HG03045 (cell line): ENCODE data around the gene CDHR2.
"Not testable (repeated sequence)": the region's sequence is repeated elsewhere in the genome, so short reads cannot be mapped to it uniquely, and the experiment has no call there.

ENCODE experiments used
- ATAC-seq: cut with Tn5 transposase; IDR thresholded peaks from one replicate; pipeline ENCODE4 v1.9.1; 2021; ENCODE audit warnings: mild to moderate bottlenecking, moderate library complexity; ENCODE audit not compliant: unreplicated experiment

Gene CDHR2

DNA sequence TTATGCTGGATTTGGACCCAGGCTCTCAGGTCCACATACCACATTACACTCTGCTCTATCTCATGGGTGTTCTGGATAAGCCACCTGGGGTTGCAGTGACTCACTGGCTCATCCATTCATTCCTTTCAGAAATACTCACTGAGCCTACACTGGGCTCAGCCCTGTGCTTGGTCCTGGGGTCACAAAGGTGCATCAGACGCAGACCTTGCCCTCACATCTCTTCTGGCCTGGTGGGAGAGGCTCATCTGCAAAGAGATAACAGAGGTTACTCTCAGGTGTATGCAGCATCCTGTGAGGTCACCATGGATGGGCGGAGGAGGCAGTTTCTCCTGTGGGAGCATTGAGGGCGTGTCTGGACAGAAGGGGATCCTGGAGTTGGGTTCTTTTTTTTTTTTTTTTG lies 12.1 kb downstream of the CDHR2 start:
- no peak for ATAC-seq

DNA sequence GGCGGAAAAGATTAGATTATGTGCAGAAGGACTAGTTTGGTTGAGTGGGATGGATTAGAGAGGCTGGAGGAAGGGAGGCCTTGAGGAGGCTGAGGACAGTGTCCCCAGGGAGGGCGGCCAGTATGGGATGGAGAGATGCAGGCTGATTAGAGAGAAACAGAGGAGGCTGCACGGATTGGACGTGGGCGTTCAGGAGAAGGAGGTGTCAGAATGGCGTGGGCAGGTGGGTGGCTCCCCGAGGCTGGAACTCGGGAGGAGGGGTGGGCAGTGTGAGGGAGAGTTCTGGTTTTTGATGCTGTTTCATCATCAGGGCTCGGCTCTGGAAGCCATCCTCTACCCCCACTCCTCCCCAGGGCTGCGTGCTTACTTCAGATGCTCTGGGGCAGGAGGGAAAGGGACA lies 13.0 kb downstream of the CDHR2 start:
- ATAC-seq: no peak

DNA sequence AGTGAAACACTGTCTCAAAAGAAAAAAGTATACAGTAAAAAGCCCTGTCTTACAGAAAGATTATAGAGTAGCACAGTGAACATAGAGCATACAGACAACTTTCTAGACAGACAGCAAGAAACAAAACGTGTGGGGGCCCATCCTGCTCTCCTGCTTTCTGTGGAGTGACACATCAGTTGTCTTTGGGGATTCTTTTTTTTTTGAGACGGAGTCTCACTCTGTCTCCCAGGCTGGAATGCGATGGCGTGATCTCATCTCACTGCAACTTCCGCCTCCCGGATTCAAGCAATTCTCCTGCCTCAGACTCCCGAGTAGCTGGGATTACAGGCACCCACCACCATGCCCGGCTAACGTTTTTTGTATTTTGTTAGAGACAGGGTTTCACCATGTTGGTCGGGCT lies 14.9 kb downstream of the CDHR2 start:
- no peak for ATAC-seq

DNA sequence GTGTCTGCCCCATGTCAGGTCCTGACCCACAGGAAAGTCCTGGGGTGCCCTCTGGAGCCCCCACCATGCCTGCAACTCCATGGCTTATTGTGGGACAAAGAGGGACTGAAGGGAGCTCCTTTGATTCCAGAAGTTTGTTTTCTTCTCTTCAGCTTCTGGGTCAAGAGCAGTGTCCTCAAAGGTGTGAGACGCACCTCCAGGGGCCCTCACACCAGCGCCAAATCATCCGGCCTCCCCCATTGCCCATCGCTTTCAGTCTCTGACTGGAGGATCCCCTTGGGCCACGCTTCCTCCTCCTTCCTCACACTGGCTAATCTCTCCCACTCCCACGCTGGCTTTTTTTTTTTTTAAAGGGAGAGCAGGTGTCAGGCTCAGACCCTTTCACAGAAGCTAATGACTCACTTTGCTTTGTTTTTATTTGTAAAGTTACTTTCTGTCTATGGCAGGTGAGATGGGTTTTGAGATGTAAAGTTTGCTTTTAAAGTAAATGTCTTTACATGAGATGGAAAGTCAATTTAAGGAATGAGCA lies 16.7 kb downstream of the CDHR2 start:
- no peak for ATAC-seq

DNA sequence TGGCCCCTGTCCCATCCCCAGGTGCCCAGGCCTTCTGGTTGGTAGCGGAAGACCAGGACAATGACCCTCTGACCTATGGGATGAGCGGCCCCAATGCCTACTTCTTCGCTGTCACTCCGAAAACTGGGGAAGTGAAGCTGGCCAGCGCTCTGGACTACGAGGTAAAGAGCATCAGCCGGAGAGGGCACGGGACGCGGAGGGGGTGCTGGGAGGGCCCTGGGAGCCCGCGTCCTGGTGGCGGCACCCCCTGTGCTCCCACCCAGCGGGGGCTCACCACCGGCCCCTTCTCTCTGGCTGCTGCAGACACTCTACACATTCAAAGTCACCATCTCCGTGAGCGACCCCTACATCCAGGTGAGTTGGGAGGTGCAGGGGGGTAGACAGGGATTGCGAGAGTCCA lies 19.5 kb downstream of the CDHR2 start:
- no peak for ATAC-seq

DNA sequence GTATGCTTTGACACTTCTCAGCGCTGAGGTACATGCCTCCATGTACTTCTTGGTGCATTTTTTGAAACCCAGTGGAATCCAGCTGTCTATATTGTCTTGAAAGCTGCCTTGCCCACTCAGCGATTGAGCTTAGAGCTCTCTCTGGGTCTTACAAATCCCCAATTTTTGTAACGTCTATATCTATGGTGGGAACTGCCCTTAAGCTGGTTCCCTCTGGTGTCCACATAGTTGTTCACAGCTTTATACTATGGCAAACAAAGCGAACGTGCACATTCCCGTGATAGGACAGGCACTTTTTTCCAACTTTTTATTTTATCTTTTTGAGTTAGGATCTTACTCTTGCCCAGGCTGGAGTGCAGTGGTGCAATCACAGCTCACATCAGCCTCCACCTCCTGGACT lies 20.9 kb downstream of the CDHR2 start:
- ATAC-seq: no peak

DNA sequence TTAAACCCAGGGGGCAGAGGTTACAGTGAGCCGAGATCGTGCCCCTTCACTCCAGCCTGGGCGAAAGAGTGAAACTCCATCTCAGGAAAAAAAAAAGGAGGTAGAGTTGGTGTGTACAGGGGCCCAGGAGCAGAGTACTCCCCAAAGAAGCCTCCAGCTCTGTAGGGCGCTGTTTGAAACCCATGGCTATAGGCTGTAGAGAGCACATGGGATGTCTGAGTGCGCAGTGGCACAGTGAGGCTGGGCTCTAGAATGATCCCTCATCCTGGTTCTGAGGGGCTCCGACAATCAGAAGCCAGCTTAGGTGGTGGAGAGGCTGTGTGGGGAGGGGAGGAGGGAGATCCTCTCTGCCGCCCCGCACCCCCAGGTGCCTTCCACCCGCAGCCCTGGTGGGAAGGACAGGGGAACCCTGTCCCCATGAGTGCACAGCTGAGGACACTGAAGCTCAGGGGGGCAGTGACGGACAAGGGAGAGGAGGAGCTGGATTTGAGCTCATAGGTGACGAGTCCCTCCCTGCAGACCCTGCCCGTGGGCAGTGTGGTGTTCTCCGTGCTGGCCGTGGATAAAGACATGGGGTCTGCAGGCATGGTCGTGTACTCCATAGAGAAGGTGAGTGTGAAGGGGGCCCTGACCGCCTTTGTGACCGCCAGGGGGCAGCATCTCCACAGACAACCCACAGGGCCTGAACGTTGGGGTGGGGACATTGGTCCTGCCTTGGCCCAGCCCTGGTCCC lies 24.6 kb downstream of the CDHR2 start:
- peak; percentile 52 for ATAC-seq

DNA sequence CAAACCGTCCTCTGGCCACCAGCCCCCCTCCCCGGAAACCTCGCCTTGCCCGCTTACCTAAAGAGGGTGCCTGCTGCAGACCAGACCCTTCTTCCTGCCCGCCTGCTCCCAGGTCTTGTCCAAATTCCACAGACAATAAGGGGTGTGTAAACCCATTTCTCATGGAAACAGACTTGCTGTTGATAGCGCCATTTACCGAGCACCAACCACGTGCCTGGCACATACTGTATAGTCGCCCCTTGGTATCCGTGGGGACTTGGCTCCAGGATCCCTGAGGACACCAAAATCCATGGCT lies 25.1 kb downstream of the CDHR2 start:
- ATAC-seq: no peak

DNA sequence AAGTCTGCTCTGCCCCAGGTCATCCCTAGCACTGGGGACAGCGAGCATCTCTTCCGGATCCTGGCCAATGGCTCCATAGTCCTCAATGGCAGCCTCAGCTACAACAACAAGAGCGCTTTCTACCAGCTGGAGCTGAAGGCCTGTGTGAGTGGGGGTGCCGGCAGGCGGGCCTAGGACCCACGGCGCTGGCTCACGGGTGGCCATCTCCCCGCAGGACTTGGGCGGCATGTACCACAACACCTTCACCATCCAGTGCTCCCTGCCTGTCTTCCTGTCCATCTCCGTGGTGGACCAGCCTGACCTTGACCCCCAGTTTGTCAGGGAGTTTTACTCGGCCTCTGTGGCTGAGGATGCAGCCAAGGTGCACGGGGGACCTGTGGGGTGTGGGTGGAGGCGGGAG lies 25.9 kb downstream of the CDHR2 start:
- ATAC-seq: no peak

DNA sequence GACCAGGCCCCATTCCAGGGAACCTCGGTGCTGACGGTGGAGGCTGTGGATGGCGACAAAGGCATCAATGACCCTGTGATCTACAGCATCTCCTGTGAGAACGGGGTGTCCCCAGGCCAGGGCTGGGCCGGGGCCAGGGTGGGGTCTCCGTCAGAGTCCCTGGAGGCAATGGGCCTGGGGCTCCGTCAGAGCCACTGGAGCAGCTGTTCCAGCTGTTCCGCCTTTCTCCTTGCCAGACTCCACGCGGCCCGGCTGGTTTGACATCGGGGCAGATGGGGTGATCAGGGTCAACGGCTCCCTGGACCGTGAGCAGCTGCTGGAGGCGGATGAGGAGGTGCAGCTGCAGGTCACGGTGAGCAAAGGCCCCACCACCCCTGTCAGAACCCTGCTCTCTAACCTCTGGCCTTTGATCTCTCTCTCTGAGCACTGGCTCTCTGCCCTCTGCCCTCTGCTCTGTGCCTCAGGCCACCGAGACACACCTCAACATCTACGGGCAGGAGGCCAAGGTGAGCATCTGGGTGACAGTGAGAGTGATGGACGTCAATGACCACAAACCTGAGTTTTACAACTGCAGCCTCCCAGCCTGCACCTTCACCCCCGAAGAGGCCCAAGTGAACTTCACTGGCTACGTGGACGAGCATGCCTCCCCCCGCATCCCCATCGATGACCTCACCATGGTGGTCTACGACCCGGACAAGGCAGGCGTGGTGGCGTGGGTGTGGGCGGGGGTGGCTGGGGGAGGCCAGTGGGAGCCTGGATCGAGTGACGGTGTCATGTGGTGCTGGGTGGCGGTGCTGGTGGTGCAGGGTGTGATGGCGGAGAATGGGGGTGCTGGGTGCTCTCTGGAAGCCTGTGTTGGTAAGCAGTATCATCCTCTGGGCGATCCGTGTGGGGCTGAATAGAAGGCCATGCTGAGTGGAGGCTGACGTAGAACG lies 26.6 kb downstream of the CDHR2 start:
- ATAC-seq: no peak

DNA sequence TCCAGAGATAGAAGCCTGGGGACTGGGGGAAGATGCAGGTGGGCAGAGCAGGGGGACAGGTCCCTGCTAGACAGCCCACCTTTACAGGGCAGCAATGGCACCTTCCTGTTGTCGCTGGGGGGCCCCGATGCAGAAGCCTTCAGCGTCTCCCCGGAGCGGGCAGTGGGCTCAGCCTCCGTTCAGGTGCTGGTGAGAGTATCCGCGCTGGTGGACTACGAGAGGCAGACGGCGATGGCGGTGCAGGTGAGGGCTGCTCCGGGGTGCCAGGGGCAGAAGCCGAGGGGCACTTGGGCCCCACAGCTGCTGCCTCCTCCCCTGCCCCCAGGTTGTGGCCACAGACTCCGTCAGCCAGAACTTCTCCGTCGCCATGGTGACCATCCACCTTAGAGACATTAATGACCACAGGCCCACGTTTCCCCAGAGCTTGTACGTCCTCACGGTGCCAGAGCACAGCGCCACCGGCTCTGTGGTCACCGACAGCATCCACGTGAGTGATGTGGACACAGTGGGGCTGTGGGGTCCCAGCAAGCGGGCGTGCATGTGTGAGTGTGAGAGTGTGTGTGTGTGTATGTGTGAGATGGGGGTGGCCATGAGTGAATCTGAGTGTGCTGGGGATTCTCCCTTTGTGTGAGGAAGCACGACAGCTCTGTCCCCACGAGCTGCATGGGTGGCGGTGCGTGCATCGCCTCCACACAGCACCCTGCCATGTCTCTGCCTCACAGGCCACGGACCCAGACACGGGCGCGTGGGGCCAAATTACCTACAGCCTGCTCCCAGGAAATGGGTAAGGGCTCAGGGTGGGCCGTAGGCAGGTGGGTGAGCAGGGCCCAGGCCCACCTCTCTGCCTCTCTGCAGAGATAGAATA lies 28.4 kb downstream of the CDHR2 start:
- ATAC-seq: no peak

DNA sequence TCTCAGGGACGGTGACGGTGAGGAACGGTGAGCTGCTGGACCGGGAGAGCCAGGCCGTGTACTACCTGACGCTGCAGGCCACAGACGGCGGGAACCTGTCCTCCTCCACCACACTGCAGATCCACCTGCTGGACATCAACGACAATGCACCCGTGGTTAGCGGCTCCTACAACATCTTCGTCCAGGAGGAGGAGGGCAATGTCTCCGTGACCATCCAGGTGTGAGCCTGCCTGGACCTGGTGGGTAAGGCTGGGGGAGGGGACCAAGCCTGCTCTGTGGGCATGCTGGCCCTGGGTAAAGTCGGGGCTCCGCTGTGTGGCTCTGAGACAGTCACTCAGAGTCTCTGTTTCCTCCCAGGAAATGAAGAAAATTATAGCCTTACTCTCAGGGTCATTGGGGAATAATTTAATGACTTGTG lies 29.3 kb downstream of the CDHR2 start:
- ATAC-seq: no peak

DNA sequence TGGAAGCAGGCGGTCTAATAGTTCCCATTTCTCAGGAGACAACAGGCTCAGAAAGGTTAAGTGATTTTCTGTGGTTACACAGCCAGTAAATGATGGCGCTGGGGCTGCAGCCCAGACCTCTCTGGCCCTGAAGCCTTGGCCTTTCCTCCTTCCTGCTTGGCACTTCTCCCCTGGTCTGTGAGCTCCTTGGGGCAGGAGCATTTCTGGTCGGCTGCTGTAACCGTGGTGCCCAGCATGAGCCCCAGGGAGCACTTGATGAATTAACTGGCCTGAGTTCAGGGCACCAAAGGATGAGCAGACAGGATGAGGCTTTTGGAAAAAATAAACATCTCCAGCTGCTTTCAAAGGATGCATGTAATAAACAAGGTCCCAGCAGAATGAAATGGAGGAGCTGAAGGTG lies 30.2 kb downstream of the CDHR2 start:
- no peak for ATAC-seq

DNA sequence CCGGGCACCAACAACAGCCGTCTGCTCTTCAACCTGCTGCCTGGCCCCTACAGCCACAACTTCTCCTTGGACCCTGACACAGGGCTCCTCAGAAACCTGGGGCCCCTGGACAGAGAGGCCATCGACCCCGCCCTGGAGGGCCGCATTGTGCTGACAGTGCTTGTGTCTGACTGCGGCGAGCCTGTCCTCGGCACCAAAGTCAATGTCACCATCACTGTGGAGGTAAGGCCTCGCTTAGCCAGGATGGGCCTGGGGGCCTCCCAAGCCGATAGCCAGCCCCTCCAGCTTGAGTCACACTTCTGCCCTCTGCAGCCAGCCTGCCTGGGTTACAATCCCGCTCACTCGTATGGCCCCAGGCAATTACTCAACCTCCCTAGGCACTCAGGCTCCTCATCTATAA lies 32.2 kb downstream of the CDHR2 start:
- ATAC-seq: no peak

DNA sequence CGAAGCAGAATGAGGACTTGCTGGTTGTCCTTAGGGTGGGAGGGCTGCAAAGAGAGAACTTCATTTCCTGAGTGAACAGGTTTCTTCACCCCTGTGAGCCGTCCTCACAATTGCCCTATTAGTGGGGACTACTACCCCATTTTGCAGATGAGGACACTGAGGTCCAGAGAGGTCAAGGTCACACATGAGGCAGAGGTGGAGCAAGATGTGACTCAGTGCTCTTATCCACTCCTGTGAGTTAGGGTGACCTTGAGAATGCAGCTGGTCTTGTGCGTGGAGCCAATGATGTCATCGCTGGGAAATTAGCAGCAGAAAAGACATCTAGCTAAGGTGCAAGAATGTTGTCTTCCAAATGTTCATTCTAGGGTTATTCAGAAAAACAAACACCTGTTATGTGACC lies 33.9 kb downstream of the CDHR2 start:
- no peak for ATAC-seq

DNA sequence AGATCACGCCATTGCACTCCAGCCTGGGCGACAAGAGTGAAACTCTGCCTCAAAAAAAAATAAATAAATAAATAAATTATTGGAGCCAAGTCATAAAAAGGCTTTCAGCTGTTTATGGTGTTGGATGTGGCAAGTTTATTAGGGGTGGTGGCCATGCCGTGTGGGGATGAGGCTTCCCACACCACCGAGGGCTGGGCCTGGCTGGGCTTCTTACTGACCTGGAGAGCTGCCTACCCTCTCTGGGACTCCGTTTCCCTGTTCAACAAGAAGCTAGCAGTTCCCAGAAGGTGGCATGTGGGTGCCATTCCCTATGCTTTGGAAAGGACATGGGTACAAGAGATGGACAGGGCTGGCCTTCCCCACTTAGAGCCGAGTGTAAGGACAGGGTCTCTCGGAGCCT lies 38.3 kb downstream of the CDHR2 start:
- ATAC-seq: no peak

DNA sequence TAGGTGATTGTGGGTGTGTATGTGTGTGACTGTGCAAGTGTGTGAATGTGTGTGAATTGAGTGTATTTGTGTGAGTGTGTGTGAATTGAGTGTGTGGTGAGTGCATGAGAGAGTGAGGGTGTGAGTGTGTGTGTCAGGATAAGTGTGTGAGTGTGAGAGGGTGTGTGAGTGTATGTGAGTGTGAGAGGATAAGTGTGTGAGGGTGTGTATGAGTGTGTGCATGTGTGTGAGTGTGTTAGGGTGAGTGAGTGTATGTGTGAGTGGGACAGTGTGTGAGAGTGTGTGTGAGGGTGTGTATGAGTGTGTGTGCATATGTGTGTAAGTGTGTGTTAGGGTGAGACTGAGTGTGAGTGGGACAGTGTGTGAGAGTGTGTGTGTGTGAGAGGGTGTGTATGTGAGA lies 39.2 kb downstream of the CDHR2 start:
- no peak for ATAC-seq

DNA sequence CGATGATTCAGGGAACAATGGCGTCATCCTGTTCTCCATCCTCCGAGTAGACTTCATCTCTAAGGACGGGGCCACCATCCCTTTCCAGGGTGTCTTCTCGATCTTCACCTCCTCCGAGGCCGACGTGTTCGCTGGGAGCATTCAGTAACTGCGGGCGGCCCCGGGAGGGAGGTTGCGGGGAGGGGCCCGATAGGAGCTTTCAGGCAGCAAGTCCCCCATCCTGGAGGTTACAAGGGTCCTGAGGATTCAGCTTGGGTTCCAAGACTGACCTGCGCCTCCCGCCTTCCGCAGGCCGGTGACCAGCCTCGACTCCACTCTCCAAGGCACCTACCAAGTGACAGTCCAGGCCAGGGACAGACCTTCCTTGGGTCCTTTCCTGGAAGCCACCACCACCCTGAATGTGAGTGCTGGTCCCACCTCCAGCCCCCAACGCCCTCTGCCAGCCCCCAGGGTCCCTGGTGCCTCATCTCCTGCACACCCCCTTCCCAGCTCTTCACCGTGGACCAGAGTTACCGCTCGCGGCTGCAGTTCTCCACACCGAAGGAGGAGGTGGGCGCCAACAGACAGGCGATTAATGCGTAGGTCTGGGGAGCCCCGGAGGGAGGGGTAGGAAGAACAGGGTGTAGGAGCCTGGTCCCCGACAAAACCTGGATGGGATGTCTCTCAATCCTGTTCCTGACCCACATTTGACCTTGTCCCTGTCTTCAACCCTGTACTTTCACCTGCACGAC lies 40.1 kb downstream of the CDHR2 start:
- no peak for ATAC-seq

DNA sequence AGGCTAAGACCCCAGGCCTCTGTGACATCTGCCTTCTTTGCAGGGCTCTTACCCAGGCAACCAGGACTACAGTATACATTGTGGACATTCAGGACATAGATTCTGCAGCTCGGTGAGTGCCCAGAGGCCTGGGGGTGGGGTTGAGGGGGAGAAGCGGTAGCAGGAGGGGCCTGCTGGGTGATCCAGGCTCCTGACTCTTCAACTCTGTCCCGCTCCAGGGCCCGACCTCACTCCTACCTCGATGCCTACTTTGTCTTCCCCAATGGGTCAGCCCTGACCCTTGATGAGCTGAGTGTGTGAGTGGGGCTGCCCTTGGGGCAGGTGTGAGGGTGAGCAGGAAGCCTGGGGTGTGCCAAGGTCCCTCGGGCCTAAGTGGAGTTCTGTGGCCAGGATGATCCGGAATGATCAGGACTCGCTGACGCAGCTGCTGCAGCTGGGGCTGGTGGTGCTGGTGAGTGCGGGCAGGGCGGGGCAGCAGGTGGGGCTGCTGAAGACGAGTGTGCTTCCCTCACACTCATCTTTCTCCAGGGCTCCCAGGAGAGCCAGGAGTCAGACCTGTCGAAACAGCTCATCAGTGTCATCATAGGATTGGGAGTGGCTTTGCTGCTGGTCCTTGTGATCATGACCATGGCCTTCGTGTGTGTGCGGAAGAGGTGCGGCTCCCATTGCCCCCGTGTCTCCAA lies 41.0 kb downstream of the CDHR2 start:
- ATAC-seq: no peak

DNA sequence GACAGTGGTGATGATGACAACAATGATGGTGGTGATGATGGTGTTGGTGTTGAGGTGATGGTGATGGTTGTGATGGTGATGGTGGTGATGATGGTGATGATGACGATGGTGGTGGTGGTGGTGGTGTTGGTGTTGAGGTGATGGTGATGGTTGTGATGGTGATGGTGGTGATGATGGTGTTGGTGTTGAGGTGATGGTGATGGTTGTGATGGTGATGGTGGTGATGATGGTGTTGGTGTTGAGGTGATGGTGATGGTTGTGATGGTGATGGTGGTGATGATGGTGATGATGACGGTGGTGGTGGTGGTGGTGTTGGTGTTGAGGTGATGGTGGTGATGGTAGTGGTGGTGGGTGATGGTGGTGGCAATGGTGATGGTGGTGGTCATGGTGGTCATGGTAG lies 42.5 kb downstream of the CDHR2 start:
- ATAC-seq: not testable (repeated sequence)
